Neural cell (in vitro differentiated cells): ENCODE results near the gene VAV2.

Experiments used
- POLR2AphosphoS5 ChIP-seq: IDR thresholded peaks from 2 replicates; pipeline ENCODE4 v1.6.1; 2012
- TF ChIP-seq, protein P1 (sequence below): fragments of 450-650 bp; IDR thresholded peaks from 2 replicates; pipeline ENCODE4 v1.5.1; 2014; ENCODE audit warnings: antibody characterized with exemption, mild to moderate bottlenecking, moderate library complexity; ENCODE audit not compliant: poor library complexity, severe bottlenecking

DNA sequence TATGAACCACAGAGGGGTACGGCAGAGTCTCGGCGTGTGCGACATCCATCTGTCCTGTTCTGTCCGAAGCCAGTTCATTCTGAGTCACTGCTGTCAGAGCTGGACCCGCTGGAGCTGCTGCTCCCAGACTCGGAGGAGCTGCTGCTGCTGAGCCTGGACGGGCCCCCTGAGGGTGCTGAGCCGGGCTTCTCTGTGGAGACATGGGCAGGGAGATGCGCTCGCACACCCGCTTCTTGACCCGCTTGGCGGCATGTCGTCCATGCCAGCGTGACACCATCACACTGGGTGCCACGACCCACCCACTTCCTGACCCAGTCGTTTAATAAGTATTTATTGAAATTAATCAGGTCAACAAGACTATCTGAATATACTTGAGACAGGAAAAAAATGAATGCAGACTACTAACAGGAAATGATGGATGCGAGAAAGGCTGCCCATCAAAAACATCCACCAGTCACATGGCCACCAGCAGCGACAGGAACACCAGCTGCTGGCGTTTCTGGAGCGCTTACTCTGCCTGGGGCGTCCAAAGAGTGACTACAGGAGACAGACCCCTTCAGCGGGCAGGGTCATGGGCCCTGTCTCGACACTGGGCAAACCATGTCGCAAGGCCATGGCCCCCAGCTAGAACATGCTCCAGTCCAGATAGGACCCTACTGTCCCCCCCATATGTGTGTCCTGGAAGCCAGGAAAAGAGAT lies 41.5 kb upstream of the VAV2 start:
- no peak for TF ChIP-seq POLR2AphosphoS5
- TF ChIP-seq, protein P1, sequence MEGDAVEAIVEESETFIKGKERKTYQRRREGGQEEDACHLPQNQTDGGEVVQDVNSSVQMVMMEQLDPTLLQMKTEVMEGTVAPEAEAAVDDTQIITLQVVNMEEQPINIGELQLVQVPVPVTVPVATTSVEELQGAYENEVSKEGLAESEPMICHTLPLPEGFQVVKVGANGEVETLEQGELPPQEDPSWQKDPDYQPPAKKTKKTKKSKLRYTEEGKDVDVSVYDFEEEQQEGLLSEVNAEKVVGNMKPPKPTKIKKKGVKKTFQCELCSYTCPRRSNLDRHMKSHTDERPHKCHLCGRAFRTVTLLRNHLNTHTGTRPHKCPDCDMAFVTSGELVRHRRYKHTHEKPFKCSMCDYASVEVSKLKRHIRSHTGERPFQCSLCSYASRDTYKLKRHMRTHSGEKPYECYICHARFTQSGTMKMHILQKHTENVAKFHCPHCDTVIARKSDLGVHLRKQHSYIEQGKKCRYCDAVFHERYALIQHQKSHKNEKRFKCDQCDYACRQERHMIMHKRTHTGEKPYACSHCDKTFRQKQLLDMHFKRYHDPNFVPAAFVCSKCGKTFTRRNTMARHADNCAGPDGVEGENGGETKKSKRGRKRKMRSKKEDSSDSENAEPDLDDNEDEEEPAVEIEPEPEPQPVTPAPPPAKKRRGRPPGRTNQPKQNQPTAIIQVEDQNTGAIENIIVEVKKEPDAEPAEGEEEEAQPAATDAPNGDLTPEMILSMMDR, result no peak
